GM12892 (cell line): Measurements from ENCODE around the gene SSC4D.
"Not testable (repeated sequence)": the region's sequence is repeated elsewhere in the genome, so short reads cannot be mapped to it uniquely, and the experiment has no call there.

Source experiments
- DNase-seq: peaks from one replicate; pipeline ENCODE4 v3.0.0; 2011; ENCODE audit not compliant: insufficient read length
- FAIRE-seq: peaks from 2 replicates; lab custom pipeline; 2011; peaks lifted over from hg19 to GRCh38; lab: Jason Lieb, UNC
- POLR2A ChIP-seq: IDR thresholded peaks from 2 replicates; pipeline ENCODE4 v1.6.1; 2011; ENCODE audit warnings: low read depth, low read length, control low read depth
- POLR2AphosphoS5 ChIP-seq: IDR thresholded peaks from 2 replicates; pipeline ENCODE4 v1.6.1; 2011; ENCODE audit warnings: low read depth, low read length, control low read depth
- TAF1 ChIP-seq: IDR thresholded peaks from 2 replicates; pipeline ENCODE4 v1.6.1; 2011; ENCODE audit warnings: low read depth, mild to moderate bottlenecking, control low read depth, low read length, borderline replicate concordance

Gene SSC4D

DNA sequence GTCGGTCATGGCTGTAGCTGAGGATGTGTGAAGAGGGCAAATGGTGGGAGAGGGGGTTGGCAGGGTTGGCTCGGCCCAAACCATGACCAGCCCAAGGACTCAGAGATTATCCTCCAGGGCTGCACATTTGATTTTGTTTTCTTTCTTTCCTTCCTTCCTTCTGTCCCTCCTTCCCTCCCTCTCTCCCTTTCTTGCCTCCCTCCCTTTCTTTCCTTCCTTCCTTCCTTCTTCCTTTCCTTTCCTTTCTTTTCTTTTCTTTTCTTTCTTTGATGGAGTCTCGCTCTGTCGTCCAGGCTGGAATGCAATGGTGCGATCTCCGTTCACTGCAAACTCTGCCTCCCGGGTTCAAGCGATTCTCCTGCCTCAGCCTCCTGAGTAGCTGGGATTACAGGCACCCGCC, 3.8 kb downstream of the SSC4D start:
- FAIRE-seq, result no peak
- no peak for TF ChIP-seq POLR2A
- TF ChIP-seq TAF1, result no peak
- no peak for TF ChIP-seq POLR2AphosphoS5

DNA sequence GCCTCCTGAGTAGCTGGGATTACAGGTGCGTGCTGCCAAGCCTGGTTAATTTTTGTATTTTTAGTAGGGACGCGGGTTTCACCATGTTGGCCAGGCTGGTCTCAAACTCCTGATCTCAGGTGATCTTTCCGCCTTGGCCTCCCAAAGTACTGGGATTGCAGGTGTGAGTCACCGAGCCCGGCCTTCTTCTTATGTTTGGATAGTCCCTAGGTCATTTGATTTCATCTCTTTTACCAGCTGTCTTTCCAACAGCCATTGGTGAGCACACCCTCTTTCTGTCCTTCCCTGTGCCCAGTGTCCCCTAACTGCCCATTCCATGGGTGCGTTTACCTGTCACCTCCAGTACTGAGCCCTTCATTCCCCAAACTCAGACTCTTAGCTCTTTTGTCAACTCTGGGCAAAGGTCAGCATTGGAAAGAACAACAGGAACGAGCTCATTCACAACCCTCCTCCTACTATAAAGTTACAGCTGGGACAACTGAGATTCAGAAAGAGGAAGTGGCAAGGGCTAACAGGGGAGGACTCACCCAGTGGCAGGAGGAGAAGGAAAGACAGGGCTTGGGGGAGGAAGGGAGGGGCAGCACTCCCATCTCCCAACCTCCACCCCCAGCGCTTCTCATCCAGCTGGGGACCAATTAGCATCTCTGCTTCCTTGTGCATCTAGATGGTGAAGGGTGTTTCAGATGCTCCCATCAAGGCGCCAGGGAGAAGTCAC, 5.6 kb downstream of the SSC4D start:
- FAIRE-seq, result no peak
- TF ChIP-seq POLR2AphosphoS5 (no peak), POLR2A (no peak), TAF1 (no peak)
- DNase-seq, result no peak

More for the DNA sequence above, 3.8 kb downstream of the SSC4D start:
- no peak for DNase-seq

DNA sequence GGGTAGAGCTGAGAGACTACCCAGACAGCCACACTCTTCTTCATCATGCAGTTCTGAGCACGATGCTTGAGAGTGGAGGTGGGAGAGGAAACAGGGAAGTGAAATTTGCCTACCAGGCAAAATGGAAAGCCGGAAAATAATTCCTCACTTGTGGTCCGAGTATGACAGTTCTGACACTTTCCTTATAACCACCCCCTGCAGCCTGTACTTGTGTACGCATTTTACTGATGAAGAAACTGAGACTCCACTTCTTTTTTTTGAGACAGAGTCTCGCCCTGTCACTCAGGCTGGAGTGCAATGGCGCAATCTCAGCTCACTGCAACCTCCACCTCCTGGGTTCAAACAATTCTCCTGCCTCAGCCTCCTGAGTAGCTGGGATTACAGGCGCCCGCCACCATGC, 6.4 kb downstream of the SSC4D start:
- DNase-seq, FAIRE-seq: not testable (repeated sequence)

DNA sequence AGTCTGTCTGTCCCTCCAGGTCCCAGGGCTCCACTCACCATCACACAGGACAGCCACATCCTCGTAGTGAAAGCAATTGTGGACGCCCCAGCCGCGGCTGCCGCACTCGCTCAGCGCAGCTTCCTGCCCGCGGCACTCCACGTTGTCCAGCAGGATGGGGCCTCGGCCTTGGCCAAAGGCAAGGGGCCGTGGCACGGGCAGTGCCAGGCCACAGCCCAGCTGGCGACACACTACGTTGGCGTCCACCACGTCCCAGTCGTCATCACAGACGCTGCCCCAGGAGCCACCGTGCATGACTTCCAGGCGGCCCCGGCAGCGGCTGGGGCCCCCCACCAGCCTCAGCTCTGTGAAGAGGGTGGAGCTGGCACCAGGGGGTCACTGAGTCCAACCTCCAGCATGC, 9.2 kb downstream of the SSC4D start:
- no peak for FAIRE-seq
- TF ChIP-seq TAF1 (no peak), POLR2AphosphoS5 (no peak)

DNA sequence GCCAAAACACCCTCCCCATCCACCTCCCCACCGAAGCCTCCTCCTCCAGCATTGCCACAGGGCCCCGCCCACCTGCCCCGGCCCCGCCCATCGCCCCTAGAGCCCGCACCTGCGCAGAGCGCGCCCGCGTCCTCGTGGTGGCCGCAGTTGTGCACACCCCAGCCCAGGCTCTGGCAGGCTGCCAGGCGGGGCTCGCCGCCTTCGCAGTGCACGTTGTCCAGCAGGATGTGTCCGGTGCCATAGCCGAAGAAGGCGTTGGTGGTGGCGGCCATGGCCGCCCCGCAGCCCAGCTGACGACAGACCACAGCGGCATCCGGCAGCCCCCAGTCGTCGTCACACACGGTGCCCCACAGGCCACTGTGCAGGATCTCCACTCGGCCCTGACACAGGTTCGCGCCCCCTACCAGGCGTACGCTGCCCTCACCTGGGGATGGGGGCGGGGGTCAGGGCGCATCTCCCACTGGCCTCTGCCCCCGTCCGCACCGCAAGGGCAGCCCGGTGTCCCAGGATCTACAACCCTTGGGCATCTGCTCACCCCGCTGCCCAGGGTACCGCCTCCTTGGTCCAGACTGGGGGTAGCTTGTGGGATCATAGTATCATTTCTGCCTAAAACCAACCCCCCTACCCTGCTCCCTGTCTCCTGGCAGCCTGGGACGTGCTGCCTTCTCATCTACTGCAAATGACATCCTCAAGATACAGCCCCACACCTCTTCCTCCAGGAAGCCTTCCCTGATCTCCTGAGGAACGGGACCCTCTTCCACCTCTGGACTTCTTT, 11.9 kb downstream of the SSC4D start:
- DNase-seq (peak; percentile 81), FAIRE-seq (no peak)
- TF ChIP-seq POLR2A (peak; percentile 24; the same call in 1 of the 2 replicates), TAF1 (no peak)

More for the DNA sequence above, 9.2 kb downstream of the SSC4D start:
- no peak for DNase-seq

DNA sequence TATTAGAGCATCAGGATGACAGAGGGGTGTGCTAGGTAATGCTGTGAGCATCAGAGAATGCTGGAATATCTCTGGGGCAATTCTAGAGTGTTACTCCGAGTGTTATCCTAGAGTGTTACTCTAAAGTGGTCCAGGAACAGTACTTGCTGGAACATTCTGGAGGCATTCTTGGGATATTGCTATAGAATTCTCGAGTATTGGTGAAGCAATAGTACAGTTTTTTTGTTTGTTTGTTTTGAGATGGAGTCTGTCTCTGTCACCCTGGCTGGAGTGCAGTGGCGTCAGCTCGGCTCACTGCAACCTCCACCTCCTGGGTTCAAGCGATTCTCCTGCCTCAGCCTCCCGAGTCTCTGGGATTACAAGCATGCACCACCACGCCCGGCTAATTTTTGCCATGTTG, 12.6 kb downstream of the SSC4D start:
- DNase-seq, result no peak
- no peak for FAIRE-seq
- no peak for TF ChIP-seq TAF1
- TF ChIP-seq POLR2AphosphoS5, result no peak
- no peak for TF ChIP-seq POLR2A

DNA sequence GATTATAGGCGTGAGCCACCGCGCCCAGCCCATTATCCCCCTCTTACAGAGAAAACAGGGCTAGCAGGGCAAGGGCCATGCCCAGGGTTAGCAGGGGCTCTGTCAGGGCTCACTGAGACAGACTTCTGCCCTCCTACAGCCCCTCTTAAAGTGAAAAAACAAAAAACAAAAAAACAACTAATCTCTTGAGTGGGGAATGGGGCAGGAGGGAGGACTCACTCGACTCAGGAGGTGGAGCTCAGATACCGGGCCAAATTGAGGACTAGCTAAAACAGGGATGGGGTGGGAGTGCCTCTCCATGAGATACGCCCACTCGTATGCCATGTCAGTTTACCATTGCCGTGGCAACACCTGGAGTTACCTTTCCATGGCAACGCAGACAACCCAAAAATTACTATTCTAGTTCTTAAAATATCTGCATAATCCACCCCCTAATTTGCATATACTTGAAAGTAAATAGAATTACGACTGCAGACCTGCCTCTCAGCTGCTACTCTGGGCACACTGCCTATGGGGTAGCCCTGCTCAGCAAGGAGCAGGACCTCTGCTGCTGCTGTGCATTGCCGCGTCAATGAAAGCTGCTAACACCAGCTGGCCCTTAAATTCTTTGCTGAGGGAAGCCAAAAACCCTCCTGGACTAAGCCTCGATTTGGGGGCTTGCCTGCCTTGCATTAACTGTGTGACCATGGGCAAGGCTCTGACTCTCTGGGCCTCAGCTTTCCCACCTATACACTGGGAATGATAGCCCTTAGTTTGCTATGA, 13.4 kb downstream of the SSC4D start:
- TF ChIP-seq POLR2A (no peak), POLR2AphosphoS5 (no peak), TAF1 (no peak)
- FAIRE-seq (no peak), DNase-seq (no peak)

DNA sequence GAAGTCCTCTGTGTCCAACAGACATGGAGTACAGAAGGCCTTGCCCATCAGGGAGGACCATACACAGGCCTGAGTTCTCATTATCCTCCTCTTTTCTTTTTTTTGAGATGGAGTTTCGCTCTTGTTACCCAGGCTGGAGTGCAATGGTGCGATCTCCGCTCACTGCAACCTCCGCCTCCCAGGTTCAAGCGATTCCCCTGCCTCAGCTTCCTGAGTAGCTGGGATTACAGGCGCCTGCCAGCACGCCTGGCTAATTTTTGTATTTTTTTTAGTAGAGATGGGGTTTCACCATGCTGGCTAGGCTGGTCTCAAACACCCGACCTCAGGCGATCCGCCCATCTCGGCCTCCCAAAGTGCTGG, 13.9 kb downstream of the SSC4D start:
- not testable (repeated sequence) for DNase-seq, FAIRE-seq

DNA sequence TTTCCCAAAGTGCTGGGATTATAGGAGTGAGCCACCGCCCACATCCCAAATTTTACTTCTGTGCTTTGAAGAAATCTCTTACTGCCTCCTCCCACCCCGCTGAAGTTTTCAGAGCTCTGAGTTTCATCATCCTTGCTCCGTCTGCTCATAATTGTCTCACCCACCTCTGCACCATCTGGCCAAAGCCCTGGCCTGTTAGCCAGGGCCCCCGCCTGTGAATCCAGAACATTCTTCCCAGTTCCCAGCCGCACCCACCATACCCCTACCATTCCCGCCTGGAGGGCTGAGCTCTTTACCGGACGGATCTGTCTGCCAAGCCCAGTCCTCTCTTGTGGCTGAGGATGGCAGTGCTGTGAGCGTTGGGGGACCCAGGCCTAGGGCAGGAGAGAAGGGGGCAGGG, 14.5 kb downstream of the SSC4D start:
- FAIRE-seq (no peak), DNase-seq (no peak)
- TF ChIP-seq POLR2AphosphoS5, result no peak
- TF ChIP-seq POLR2A, result no peak
- no peak for TF ChIP-seq TAF1

DNA sequence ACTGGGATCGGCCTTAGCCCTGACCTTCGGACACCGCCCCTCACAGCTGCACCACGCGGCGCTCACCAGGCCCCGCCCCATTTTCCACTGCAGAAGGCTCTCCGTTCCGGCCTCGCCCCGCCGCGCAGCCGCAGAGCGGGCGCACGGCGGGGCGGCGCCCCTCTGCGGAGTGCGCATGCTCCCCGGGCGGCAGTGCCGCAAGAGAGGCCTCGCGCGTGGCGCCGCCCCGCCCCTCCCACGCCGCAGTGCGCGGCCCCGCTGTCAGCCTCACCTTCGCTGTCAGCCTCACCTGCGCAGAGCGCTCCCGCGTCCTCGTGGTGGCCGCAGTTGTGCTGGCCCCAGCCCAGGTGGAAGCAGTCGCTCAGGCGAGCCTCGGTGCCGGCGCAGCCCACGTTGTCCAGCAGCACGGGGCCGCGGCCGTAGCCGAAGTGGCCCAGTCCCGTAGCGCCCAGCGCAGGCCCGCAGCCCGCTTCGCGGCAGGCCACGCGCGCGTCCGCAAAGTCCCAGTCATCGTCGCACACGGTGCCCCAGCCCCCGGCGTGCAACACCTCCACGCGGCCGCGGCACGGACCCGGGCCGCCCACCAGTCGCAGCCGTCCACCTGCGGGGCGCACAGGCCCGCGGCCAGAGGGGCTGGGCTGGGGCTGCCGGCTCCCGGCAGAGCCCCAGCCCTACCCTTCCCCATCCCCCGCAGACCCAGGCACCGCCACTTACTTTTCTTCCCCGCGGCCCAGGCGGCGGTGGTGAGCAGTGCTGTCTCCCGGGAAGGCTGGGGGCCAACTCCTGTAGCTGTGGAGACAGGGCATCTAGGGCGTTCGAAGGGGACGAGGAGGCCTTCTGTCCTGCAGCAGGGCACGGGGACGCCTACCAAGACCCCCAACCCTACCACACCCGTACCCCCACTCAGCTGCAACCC, 16.1 kb downstream of the SSC4D start:
- peak; percentile 81 for FAIRE-seq
- DNase-seq, result peak; percentile 98
- TF ChIP-seq TAF1 (no peak), POLR2AphosphoS5 (peak; percentile 64; the same call in 1 of the 2 replicates), POLR2A (peak; percentile 67)

DNA sequence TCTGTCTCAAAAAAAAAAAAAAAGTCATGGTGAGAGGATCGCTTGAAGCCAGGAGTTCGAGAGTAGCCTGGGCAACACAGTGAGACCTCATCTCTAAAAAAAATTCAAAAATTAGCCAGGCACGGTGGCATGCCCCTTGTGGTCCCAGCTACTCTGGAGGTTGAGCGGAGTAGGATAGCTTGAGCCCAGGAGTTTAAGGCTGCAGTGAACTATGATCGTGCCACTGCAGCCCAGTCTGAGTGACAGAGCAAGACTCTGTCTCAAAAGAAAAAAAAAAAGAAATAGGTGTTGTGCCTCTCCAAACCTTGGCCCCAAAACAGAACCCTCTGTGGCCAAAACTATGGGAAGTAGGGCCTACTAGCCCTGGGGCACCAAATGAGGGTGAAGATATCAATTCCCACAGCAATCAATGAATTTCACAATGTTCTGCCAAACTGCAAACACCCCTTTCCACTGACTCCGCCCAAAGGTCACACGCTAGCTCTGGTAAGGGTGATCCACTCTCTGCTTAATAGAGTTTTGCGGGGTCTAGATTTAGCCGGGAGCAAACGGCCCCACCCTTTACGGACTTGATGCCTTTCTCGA, 16.9 kb downstream of the SSC4D start:
- no peak for DNase-seq
- TF ChIP-seq POLR2AphosphoS5, result no peak
- no peak for TF ChIP-seq POLR2A
- TF ChIP-seq TAF1, result no peak
- no peak for FAIRE-seq
